ENCODE results near the gene DPP6. TPM values are rescaled to one million over a fixed set of nuclear protein-coding genes. Genes with fewer than 3 reads are reported as not detected.

Gene DPP6
- total and polyA plus RNA-seq, 10 donors: 0.11 to 8.7 (median 3.0) TPM

DNA sequence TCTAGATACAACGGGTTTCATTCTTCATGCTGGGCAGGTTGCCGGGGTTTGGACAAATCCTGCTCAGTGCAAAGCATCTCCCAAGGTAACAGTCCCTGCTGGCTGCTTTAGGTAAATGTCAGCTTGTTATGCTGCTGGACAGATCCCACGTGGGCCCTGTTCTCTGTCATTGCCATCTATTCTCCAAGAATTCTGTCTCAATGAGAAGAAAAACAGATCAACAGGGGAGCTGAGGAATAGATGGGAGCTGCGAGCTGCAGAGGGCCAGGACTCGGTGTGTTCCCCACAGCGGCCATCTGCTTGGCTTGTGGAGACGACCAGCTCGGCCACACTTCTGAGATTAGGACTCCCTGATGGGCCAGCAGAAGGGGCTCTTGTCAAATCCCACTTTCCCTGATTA is 235.2 kb downstream of the DPP6 start:
- intact Hi-C loops (cut with DNase I; ENCODE audit: low total_unique reads): no loop called here
- DNase-seq: peak; percentile 51
- Histone ChIP-seq H3K4me3 (no peak overlapping the region), H3K27ac (no peak overlapping the region), H3K4me1 (no peaks in the 10 kb centered on the region), H3K36me3 (no peaks in the 10 kb centered on the region), H3K27me3 (replicated peaks in 1 of 7) (no peaks in the 10 kb centered on the region), H3K9me3 (peaks cover 0 to 26% (median 0%) of the 10 kb centered on the region in 8 donors)
- TF ChIP-seq POLR2A (IDR thresholded peaks at IDR 0.05): no peak
- TF ChIP-seq, protein P1, sequence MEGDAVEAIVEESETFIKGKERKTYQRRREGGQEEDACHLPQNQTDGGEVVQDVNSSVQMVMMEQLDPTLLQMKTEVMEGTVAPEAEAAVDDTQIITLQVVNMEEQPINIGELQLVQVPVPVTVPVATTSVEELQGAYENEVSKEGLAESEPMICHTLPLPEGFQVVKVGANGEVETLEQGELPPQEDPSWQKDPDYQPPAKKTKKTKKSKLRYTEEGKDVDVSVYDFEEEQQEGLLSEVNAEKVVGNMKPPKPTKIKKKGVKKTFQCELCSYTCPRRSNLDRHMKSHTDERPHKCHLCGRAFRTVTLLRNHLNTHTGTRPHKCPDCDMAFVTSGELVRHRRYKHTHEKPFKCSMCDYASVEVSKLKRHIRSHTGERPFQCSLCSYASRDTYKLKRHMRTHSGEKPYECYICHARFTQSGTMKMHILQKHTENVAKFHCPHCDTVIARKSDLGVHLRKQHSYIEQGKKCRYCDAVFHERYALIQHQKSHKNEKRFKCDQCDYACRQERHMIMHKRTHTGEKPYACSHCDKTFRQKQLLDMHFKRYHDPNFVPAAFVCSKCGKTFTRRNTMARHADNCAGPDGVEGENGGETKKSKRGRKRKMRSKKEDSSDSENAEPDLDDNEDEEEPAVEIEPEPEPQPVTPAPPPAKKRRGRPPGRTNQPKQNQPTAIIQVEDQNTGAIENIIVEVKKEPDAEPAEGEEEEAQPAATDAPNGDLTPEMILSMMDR (IDR thresholded peaks at IDR 0.05 in 8 of 11, conservative IDR thresholded peaks at IDR 0.05 in 3 of 11): no peak
- no peak for TF ChIP-seq POLR2AphosphoS5 (IDR thresholded peaks at IDR 0.05)
- WGBS, 5 donors: 60 to 74% (median 63%) methylated on average over 8 of the region's 8 CpGs

DNA sequence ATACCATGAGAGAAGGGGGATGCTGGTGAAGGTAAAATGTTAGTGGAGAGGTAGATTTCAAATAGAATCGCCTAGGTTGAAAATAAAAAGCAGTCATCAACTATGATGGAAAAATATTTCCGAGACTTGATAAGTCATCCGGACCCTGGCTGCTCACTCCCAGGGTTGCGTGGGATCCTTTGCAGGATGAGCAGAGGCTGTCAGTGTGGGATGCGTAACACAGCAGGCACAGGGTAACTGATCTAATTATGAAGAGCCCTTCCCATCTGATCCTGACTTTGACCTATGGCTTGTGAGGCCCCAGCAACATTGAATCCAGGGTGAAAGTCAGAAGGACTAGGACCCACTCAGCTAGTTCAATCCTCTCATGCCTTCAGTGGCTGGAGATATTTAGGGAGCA is 236.9 kb downstream of the DPP6 start:
- no peak for TF ChIP-seq POLR2AphosphoS5 (IDR thresholded peaks at IDR 0.05)
- no peak for TF ChIP-seq POLR2A (IDR thresholded peaks at IDR 0.05)
- TF ChIP-seq, protein P1 (IDR thresholded peaks at IDR 0.05 in 8 of 11, conservative IDR thresholded peaks at IDR 0.05 in 3 of 11): no peak
- Histone ChIP-seq H3K36me3 (no peaks in the 10 kb centered on the region), H3K9me3 (peaks cover 0 to 27% (median 0%) of the 10 kb centered on the region in 8 donors), H3K4me3 (no peak overlapping the region), H3K27ac (no peak overlapping the region), H3K4me1 (no peaks in the 10 kb centered on the region), H3K27me3 (replicated peaks in 1 of 7) (no peaks in the 10 kb centered on the region)
- intact Hi-C loops (cut with DNase I; ENCODE audit: low total_unique reads): no loop called here
- WGBS, 5 donors: 81 to 92% (median 87%) methylated on average over 5 of the region's 5 CpGs
- peak; percentile 37 for DNase-seq

DNA sequence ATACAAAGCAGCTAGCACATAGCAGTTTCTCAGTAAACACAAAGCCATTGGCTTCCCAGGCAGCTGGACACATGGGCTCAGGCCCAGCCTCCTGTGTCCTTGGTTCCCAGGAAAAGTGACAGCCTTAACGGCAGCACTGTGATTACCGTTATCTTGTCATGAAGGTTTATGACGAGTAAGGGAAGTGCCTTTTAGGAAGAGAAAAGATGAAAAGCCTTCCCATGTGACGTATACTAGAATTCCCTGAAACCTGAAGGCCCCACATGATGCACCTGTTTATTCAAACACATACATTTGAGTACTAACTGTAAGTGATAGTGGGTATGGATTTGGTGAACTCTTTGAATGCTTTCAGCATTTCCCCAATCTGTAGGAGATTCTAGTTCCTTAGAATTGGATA is 244.2 kb downstream of the DPP6 start:
- no peak overlapping the region for H3K27ac ChIP-seq
- intact Hi-C loops (cut with DNase I; ENCODE audit: low total_unique reads): no loop called here
- H3K27me3 ChIP-seq (replicated peaks in 1 of 7): no peaks in the 10 kb centered on the region
- H3K9me3 ChIP-seq: peaks cover 0 to 12% (median 0%) of the 10 kb centered on the region in 8 donors
- H3K4me1 ChIP-seq: no peaks in the 10 kb centered on the region
- DNase-seq: peak; percentile 21
- WGBS, 5 donors: 70 to 77% (median 74%) methylated on average over 4 of the region's 4 CpGs
- TF ChIP-seq POLR2AphosphoS5 (IDR thresholded peaks at IDR 0.05) (no peak), POLR2A (IDR thresholded peaks at IDR 0.05) (no peak)
- TF ChIP-seq, protein P1 (IDR thresholded peaks at IDR 0.05 in 8 of 11, conservative IDR thresholded peaks at IDR 0.05 in 3 of 11): no peak
- H3K4me3 ChIP-seq: no peak overlapping the region
- no peaks in the 10 kb centered on the region for H3K36me3 ChIP-seq

DNA sequence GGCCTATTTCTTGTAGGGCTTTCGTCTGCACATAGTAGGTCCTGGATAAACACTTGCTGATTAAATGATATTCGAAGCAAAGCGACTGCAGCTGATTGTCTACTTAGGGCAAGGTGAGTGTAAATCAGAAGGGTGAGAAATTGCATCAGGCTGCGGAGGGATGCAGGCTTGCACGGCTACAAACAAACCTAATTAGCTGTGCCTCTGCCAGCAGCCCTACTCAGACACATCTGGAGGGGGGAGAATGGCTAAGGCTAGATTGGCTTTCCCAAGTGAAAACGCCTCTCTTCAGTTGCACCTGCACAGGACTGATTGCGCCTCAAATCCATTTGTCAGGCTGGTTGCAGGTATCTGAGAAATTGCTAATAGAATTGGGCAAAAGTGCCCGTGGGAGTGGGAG is 247.5 kb downstream of the DPP6 start:
- peaks cover 0 to 14% (median 1%) of the 10 kb centered on the region in 8 donors for H3K9me3 ChIP-seq
- TF ChIP-seq POLR2AphosphoS5 (IDR thresholded peaks at IDR 0.05) (no peak), POLR2A (IDR thresholded peaks at IDR 0.05) (no peak)
- TF ChIP-seq, protein P1 (IDR thresholded peaks at IDR 0.05 in 8 of 11, conservative IDR thresholded peaks at IDR 0.05 in 3 of 11): no peak
- no peak overlapping the region for H3K4me3 ChIP-seq
- 80 to 89% (median 85%) methylated on average over 7 to 8 of the region's 8 CpGs for WGBS, 5 donors
- H3K27ac ChIP-seq: no peak overlapping the region
- peak; percentile 48 for DNase-seq
- H3K27me3 ChIP-seq (replicated peaks in 1 of 7): peaks cover 0 to 6% (median 0%) of the 10 kb centered on the region in 7 donors
- H3K36me3 ChIP-seq: no peaks in the 10 kb centered on the region
- intact Hi-C loops (cut with DNase I; ENCODE audit: low total_unique reads): no loop called here
- H3K4me1 ChIP-seq: no peaks in the 10 kb centered on the region
